T-helper 17 cell (primary cell): ENCODE data around the gene AFF1. TPM values are rescaled to one million over a fixed set of nuclear protein-coding genes. Genes with fewer than 3 reads are reported as not detected.

Experiments
- ATAC-seq: fragments of 150-1000 bp; cut with Tn5 transposase; 2 replicates; pipeline ENCODE4 v1.10.0; 2021; ENCODE audit warnings: mild to moderate bottlenecking, moderate library complexity
- DNase-seq, 3 donors: peaks; one replicate each; pipeline versions ENCODE4 v3.0.0 to v3.0.0-alpha.2; 2020 to 2021
- H3K9me3 ChIP-seq: one replicate; pipeline ENCODE4 v1.7.0; 2013; ENCODE audit warnings: low read length, mild to moderate bottlenecking; ENCODE audit not compliant: control insufficient read depth, poor library complexity, severe bottlenecking
- H3K27ac Mint-ChIP-seq: one replicate; pipeline ENCODE4 v1.8.0; 2022; ENCODE audit warnings: mild to moderate bottlenecking, moderate library complexity, mixed read lengths
- H3K27me3 Mint-ChIP-seq: one replicate; pipeline ENCODE4 v1.8.0; 2022; ENCODE audit warnings: mixed read lengths
- H3K36me3 Mint-ChIP-seq: one replicate; pipeline ENCODE4 v1.8.0; 2022; ENCODE audit warnings: low read depth, mixed read lengths
- H3K4me1 Mint-ChIP-seq: one replicate; pipeline ENCODE4 v1.8.0; 2022; ENCODE audit warnings: mild to moderate bottlenecking, mixed read lengths
- H3K4me3 Mint-ChIP-seq: one replicate; pipeline ENCODE4 v1.8.0; 2022; ENCODE audit warnings: mild to moderate bottlenecking, moderate library complexity, mixed read lengths
- total RNA-seq, 4 donors: library from RNA in 2 of 4; stranded (reverse) in 2 of 4; gene quantifications; one replicate each; pipeline ENCODE4 v1.2.3 and lab custom pipeline; 2022 to 2026

The AFF1 gene
- total RNA-seq, 2 donors from 2014 or later: 105 to 121 TPM

- no peaks in the 10 kb centered on the region for H3K36me3 Mint-ChIP-seq
- no peaks in the 10 kb centered on the region for H3K9me3 ChIP-seq
- DNase-seq (no peak), ATAC-seq (no peak)
- H3K4me3 Mint-ChIP-seq: no peak overlapping the region
- H3K4me1 Mint-ChIP-seq: peaks cover 23% of the 10 kb centered on the region
- H3K27me3 Mint-ChIP-seq: no peaks in the 10 kb centered on the region
- no peak overlapping the region for H3K27ac Mint-ChIP-seq
Observed at GRCh38 chr4:86967798-86968197, 33.0 kb downstream of the AFF1 start.

- no peaks in the 10 kb centered on the region for H3K36me3 Mint-ChIP-seq
- no peak overlapping the region for H3K4me3 Mint-ChIP-seq
- H3K9me3 ChIP-seq: no peaks in the 10 kb centered on the region
- ATAC-seq: no peak
- peaks cover 25% of the 10 kb centered on the region for H3K4me1 Mint-ChIP-seq
- no peak for DNase-seq
- H3K27me3 Mint-ChIP-seq: no peaks in the 10 kb centered on the region
- H3K27ac Mint-ChIP-seq: no peak overlapping the region
Observed at GRCh38 chr4:86968547-86968946, 33.7 kb downstream of the AFF1 start.

- DNase-seq (no peak), ATAC-seq (no peak)
- Mint-ChIP-seq H3K4me3 (no peak overlapping the region), H3K36me3 (no peaks in the 10 kb centered on the region), H3K4me1 (peaks cover 41% of the 10 kb centered on the region), H3K27ac (peak overlapping the region; percentile 92), H3K27me3 (no peaks in the 10 kb centered on the region)
- H3K9me3 ChIP-seq: no peaks in the 10 kb centered on the region
Observed at GRCh38 chr4:86970447-86971354, 35.9 kb downstream of the AFF1 start.

GRCh38 chr4:86971355-86971683, 36.5 kb downstream of the AFF1 start:
- Mint-ChIP-seq H3K27me3 (no peaks in the 10 kb centered on the region), H3K4me1 (peaks cover 47% of the 10 kb centered on the region), H3K36me3 (no peaks in the 10 kb centered on the region), H3K4me3 (no peak overlapping the region), H3K27ac (peak overlapping the region; percentile 68)
- ATAC-seq (no peak), DNase-seq (no peak)
- H3K9me3 ChIP-seq: no peaks in the 10 kb centered on the region

GRCh38 chr4:86972997-86973396, 38.2 kb downstream of the AFF1 start:
- peak overlapping the region; percentile 74 for H3K27ac Mint-ChIP-seq
- H3K9me3 ChIP-seq: no peaks in the 10 kb centered on the region
- no peaks in the 10 kb centered on the region for H3K27me3 Mint-ChIP-seq
- no peaks in the 10 kb centered on the region for H3K36me3 Mint-ChIP-seq
- peaks cover 59% of the 10 kb centered on the region for H3K4me1 Mint-ChIP-seq
- no peak for ATAC-seq
- peak overlapping the region; percentile 45 for H3K4me3 Mint-ChIP-seq
- DNase-seq: no peak

- Mint-ChIP-seq H3K4me3 (no peak overlapping the region), H3K4me1 (peaks cover 60% of the 10 kb centered on the region), H3K36me3 (no peaks in the 10 kb centered on the region), H3K27ac (peak overlapping the region; percentile 74), H3K27me3 (no peaks in the 10 kb centered on the region)
- ATAC-seq (no peak), DNase-seq (no peak)
- H3K9me3 ChIP-seq: no peaks in the 10 kb centered on the region
Observed at GRCh38 chr4:86973668-86974067, 38.9 kb downstream of the AFF1 start.

- DNase-seq (no peak), ATAC-seq (no peak)
- H3K27ac Mint-ChIP-seq: peak overlapping the region; percentile 84
- H3K4me1 Mint-ChIP-seq: peaks cover 66% of the 10 kb centered on the region
- no peaks in the 10 kb centered on the region for H3K9me3 ChIP-seq
- H3K4me3 Mint-ChIP-seq: peak overlapping the region; percentile 19
- no peaks in the 10 kb centered on the region for H3K27me3 Mint-ChIP-seq
- H3K36me3 Mint-ChIP-seq: no peaks in the 10 kb centered on the region
Observed at GRCh38 chr4:86974551-86974994, 39.8 kb downstream of the AFF1 start.

- no peaks in the 10 kb centered on the region for H3K27me3 Mint-ChIP-seq
- H3K27ac Mint-ChIP-seq: peak overlapping the region; percentile 84
- H3K4me1 Mint-ChIP-seq: peaks cover 58% of the 10 kb centered on the region
- ATAC-seq (peak; percentile 31), DNase-seq (no peak)
- H3K4me3 Mint-ChIP-seq: peak overlapping the region; percentile 26
- H3K9me3 ChIP-seq: no peaks in the 10 kb centered on the region
- H3K36me3 Mint-ChIP-seq: no peaks in the 10 kb centered on the region
Observed at GRCh38 chr4:86975927-86976326, 41.1 kb downstream of the AFF1 start.

- no peak for ATAC-seq
- DNase-seq: no peak
- Mint-ChIP-seq H3K4me1 (peaks cover 60% of the 10 kb centered on the region), H3K27me3 (no peaks in the 10 kb centered on the region), H3K27ac (peak overlapping the region; percentile 2), H3K36me3 (peaks cover 2% of the 10 kb centered on the region), H3K4me3 (no peak overlapping the region)
- no peaks in the 10 kb centered on the region for H3K9me3 ChIP-seq
Observed at GRCh38 chr4:86976801-86977485, 42.1 kb downstream of the AFF1 start.

- Mint-ChIP-seq H3K4me3 (no peak overlapping the region), H3K4me1 (peaks cover 59% of the 10 kb centered on the region), H3K27ac (peak overlapping the region; percentile 2), H3K36me3 (peaks cover 3% of the 10 kb centered on the region), H3K27me3 (no peaks in the 10 kb centered on the region)
- DNase-seq (no peak), ATAC-seq (peak; percentile 69)
- no peaks in the 10 kb centered on the region for H3K9me3 ChIP-seq
Observed at GRCh38 chr4:86977621-86978184, 42.9 kb downstream of the AFF1 start.

GRCh38 chr4:86978709-86979108, 43.9 kb downstream of the AFF1 start:
- H3K9me3 ChIP-seq: no peaks in the 10 kb centered on the region
- Mint-ChIP-seq H3K27ac (no peak overlapping the region), H3K27me3 (no peaks in the 10 kb centered on the region), H3K4me3 (no peak overlapping the region), H3K4me1 (peaks cover 53% of the 10 kb centered on the region), H3K36me3 (peaks cover 3% of the 10 kb centered on the region)
- DNase-seq (no peak), ATAC-seq (no peak)

GRCh38 chr4:86980230-86980629, 45.4 kb downstream of the AFF1 start:
- Mint-ChIP-seq H3K27me3 (no peaks in the 10 kb centered on the region), H3K4me1 (peaks cover 39% of the 10 kb centered on the region), H3K27ac (no peak overlapping the region), H3K36me3 (peaks cover 3% of the 10 kb centered on the region), H3K4me3 (no peak overlapping the region)
- DNase-seq (no peak), ATAC-seq (no peak)
- no peaks in the 10 kb centered on the region for H3K9me3 ChIP-seq

GRCh38 chr4:86981789-86982188, 47.0 kb downstream of the AFF1 start:
- peaks cover 3% of the 10 kb centered on the region for H3K36me3 Mint-ChIP-seq
- no peaks in the 10 kb centered on the region for H3K9me3 ChIP-seq
- peak; percentile 65 for ATAC-seq
- H3K27ac Mint-ChIP-seq: peak overlapping the region; percentile 83
- peak overlapping the region; percentile 45 for H3K4me3 Mint-ChIP-seq
- H3K27me3 Mint-ChIP-seq: no peaks in the 10 kb centered on the region
- no peak for DNase-seq
- H3K4me1 Mint-ChIP-seq: peaks cover 27% of the 10 kb centered on the region
